GM12878 (cell line): ENCODE results near the gene SLC25A13. TPM values are rescaled to one million over a fixed set of nuclear protein-coding genes. Genes with fewer than 3 reads are reported as not detected.

Source experiments
- ATAC-seq: fragments of 200-7000 bp; cut with Tn5 transposase; 3 replicates; pipeline ENCODE4 v1.9.1; 2020; ENCODE audit warnings: mild to moderate bottlenecking, moderate library complexity
- BruUV-seq: library from RNA; stranded (reverse); fragments of 400-500 nt; replicated peaks from 2 replicates; lab custom pipeline; 2021; lab: Mats Ljungman, UMichigan
- CTCF ChIA-PET: fragments of 300-600 bp; sonication (Branson Sonifier 250); formaldehyde crosslinking; extraction: SDS; loops from one replicate; lab custom pipeline; 2021; ENCODE audit warnings: inconsistent platforms; lab: Yijun Ruan, JAX
- POLR2A ChIA-PET: fragments of 350-600 bp; formaldehyde crosslinking; extraction: SDS; loops from one replicate; lab custom pipeline; 2021; ENCODE audit warnings: inconsistent platforms; lab: Charles Lee
- RAD21 ChIA-PET: fragments of 300-600 bp; sonication (Branson Sonifier 250); formaldehyde crosslinking; loops from one replicate; lab custom pipeline; 2023; ENCODE audit warnings: antibody characterized with exemption; ENCODE audit not compliant: unreplicated experiment; lab: Charles Lee
- SMC1A ChIA-PET: fragments of 300-600 bp; sonication (Branson Sonifier 250); formaldehyde crosslinking; loops from one replicate; lab custom pipeline; 2023; ENCODE audit not compliant: unreplicated experiment, uncharacterized antibody; lab: Charles Lee
- DNase-seq: peaks from one replicate; pipeline ENCODE4 v3.0.0-alpha.2; 2011; ENCODE audit warnings: low read depth, low spot score
- FAIRE-seq: peaks from 3 replicates; lab custom pipeline; 2011; peaks lifted over from hg19 to GRCh38; lab: Jason Lieb, UNC
- H2AFZ ChIP-seq: 2 replicates; pipeline ENCODE4 v1.6.0; 2011; ENCODE audit warnings: low read depth, low read length, control low read depth; ENCODE audit not compliant: control insufficient read depth
- H3K27ac ChIP-seq: 2 replicates; pipeline ENCODE4 v1.5.1; 2011; ENCODE audit warnings: control low read depth; ENCODE audit not compliant: control insufficient read depth, insufficient read depth
- H3K27me3 ChIP-seq, 2 experiments: replicated peaks in 1 of 2; 2 replicates each; pipeline versions ENCODE4 v1.6.0 to v1.6.1; 2011; ENCODE audit warnings: low read length in 1 of 2; ENCODE audit not compliant: control insufficient read depth in 2 of 2, insufficient read depth in 2 of 2
- H3K36me3 ChIP-seq, 2 experiments: 2 replicates each; pipeline ENCODE4 v1.5.1; 2011; ENCODE audit warnings: low read length in 1 of 2; ENCODE audit not compliant: control insufficient read depth in 2 of 2, insufficient read depth in 2 of 2
- H3K4me1 ChIP-seq: 2 replicates; pipeline ENCODE4 v1.6.1; 2011; ENCODE audit warnings: mild to moderate bottlenecking, low read length, moderate library complexity, mixed read lengths; ENCODE audit not compliant: control insufficient read depth, insufficient read depth
- H3K4me2 ChIP-seq: 2 replicates; pipeline ENCODE4 v1.6.0; 2011; ENCODE audit warnings: control low read depth; ENCODE audit not compliant: control insufficient read depth, insufficient read depth
- H3K4me3 ChIP-seq: fragments of 200-600 bp; sonication (generic); 2 replicates; pipeline ENCODE4 v1.5.1; 2016
- H3K79me2 ChIP-seq: 2 replicates; pipeline ENCODE4 v1.6.0; 2011; ENCODE audit warnings: low read length; ENCODE audit not compliant: control insufficient read depth, insufficient read depth
- H3K9ac ChIP-seq: 2 replicates; pipeline ENCODE4 v1.8.0; 2011; ENCODE audit warnings: low read length, control low read depth, mixed read lengths; ENCODE audit not compliant: control insufficient read depth, insufficient read depth
- H3K9me3 ChIP-seq: replicated peaks from 3 replicates; pipeline ENCODE4 v1.5.1; 2011; ENCODE audit warnings: mild to moderate bottlenecking, low read length; ENCODE audit not compliant: control insufficient read depth, insufficient read depth
- H4K20me1 ChIP-seq: 2 replicates; pipeline ENCODE4 v1.6.0; 2011; ENCODE audit not compliant: control insufficient read depth, insufficient read depth
- CBX5 ChIP-seq: sonication (generic); IDR thresholded peaks from 2 replicates; pipeline ENCODE4 v1.6.1; 2016; ENCODE audit warnings: low read depth, moderate library complexity, mild to moderate bottlenecking, inconsistent platforms
- HCFC1 ChIP-seq: fragments of 150-350 bp; IDR thresholded peaks from 2 replicates; pipeline ENCODE4 v1.6.1; 2014; ENCODE audit warnings: low read length
- HDAC2 ChIP-seq: fragments of 200-600 bp; sonication (generic); IDR thresholded peaks from 2 replicates; pipeline ENCODE4 v1.6.1; 2017
- IKZF1 ChIP-seq: fragments of 450-650 bp; conservative IDR thresholded peaks from 2 replicates; pipeline ENCODE4 v1.6.1; 2017; ENCODE audit warnings: antibody characterized with exemption, mild to moderate bottlenecking
- KDM1A ChIP-seq: fragments of 200-600 bp; sonication (generic); IDR thresholded peaks from 2 replicates; pipeline ENCODE4 v1.6.1; 2016; ENCODE audit warnings: borderline replicate concordance
- NR2F1 ChIP-seq: fragments of 450-650 bp; conservative IDR thresholded peaks from 2 replicates; pipeline ENCODE4 v1.6.1; 2017; ENCODE audit warnings: mild to moderate bottlenecking
- SRF ChIP-seq, 2 experiments: IDR thresholded peaks; 2 replicates each; pipeline ENCODE4 v1.6.1; 2011; ENCODE audit warnings: low read depth in 2 of 2, low read length in 2 of 2, mild to moderate bottlenecking in 1 of 2, moderate library complexity in 1 of 2
- ZNF622 ChIP-seq: fragments of 450-650 bp; IDR thresholded peaks from 2 replicates; pipeline ENCODE4 v1.6.1; 2017; ENCODE audit warnings: mild to moderate bottlenecking, inconsistent platforms
- WGBS: methylation state at CpG from one replicate; pipeline ENCODE4 v1.1.6; 2016; ENCODE audit warnings: low lambda C conversion rate; ENCODE audit not compliant: insufficient replicate concordance, insufficient coverage; ENCODE audit errors: missing lambda C conversion rate; 5-methylcytosine and 5-hydroxymethylcytosine counted together
- in situ Hi-C: fragments of 300-500 bp; cut with MboI; formaldehyde crosslinking; loops from 9 replicates; pipeline ENCODE4 v1.14.3; 2018; ENCODE audit warnings: mixed read lengths
- intact Hi-C: fragments of 100-400 bp; cut with micrococcal nuclease; formaldehyde crosslinking; loops from one replicate; pipeline ENCODE4 v1.14.2; 2022; ENCODE audit not compliant: unreplicated experiment
- polyA plus RNA-seq, 11 experiments: library from polyadenylated mRNA; depleted of rRNA in 4 of 11; unstranded in 6 of 11; stranded (reverse) in 5 of 11; fragments of >200 nt; fragmentation: Nextera tagmentation in 4 of 11; fragmentation: Illumina TruSeq in 1 of 11; extraction: Ambion mirVana in 4 of 11; extraction: Trizol in 1 of 11; gene quantifications; 1 replicate in 1 of 11; 2 replicates in 10 of 11; pipeline versions ENCODE4 v1.2.1 to v1.2.3, GENCODE V29; 2011 to 2016; ENCODE audit warnings: inconsistent platforms in 2 of 11, missing spikeins in 2 of 11, low read depth in 1 of 11
- total RNA-seq, 4 experiments: library from RNA; depleted of rRNA in 3 of 4; stranded (reverse); fragments of >200 nt in 3 of 4; fragmentation: Illumina TruSeq in 1 of 4; extraction: Trizol in 1 of 4; gene quantifications; 2 replicates each; pipeline versions ENCODE4 v1.2.1 to v1.2.3, GENCODE V29; 2013 to 2021
- TF ChIP-seq, protein P1 (sequence below): IDR thresholded peaks from 2 replicates; pipeline ENCODE4 v1.6.1; 2011; ENCODE audit warnings: low read depth, low read length, improper control_type of control experiment, borderline replicate concordance
- TF ChIP-seq, protein P2 (sequence below): IDR thresholded peaks from 2 replicates; pipeline ENCODE4 v1.6.1; 2012; ENCODE audit warnings: low read depth, low read length, improper control_type of control experiment
- TF ChIP-seq, protein P3 (sequence below): fragments of 450-650 bp; conservative IDR thresholded peaks from 2 replicates; pipeline ENCODE4 v1.6.1; 2017; ENCODE audit warnings: mild to moderate bottlenecking, moderate library complexity

Gene SLC25A13
- total and polyA plus RNA-seq, 10 of the 15 experiments (the other 5 are each of a cell fraction or from before 2014, with no cell fraction given), result 7.0 to 24.7 (median 18.6) TPM

DNA sequence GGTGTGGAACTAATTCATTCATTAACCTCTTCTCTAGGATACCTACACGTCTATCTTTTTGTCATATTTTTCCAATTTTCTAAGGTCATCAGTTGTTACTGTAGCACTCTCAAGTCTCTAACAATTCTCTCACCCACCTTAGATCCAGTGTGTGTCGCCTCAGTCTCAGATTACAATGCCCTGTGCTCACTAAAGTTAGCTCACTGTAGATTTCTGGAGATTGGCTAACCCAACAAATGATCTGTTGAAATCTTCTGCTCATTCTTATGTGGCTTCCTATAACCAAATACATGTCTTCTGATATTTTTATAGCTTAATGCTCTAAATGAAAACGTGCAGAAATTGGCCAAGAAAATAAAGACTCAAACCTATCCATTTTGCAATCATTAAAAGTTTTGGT is 142.6 kb downstream of the SLC25A13 start:
- ChIA-PET SMC1A (interaction anchor here (1.3 kb wide), 1 partner anchor 9 kb away, joined by 3 read pairs; no protein-coding TSS in a partner anchor), CTCF (no interaction called here), POLR2A (no interaction called here), RAD21 (no interaction called here)
- DNase-seq (no peak), ATAC-seq (no peak), FAIRE-seq (no peak)
- no peak for TF ChIP-seq NR2F1
- no peak for TF ChIP-seq HDAC2
- TF ChIP-seq, protein P1, sequence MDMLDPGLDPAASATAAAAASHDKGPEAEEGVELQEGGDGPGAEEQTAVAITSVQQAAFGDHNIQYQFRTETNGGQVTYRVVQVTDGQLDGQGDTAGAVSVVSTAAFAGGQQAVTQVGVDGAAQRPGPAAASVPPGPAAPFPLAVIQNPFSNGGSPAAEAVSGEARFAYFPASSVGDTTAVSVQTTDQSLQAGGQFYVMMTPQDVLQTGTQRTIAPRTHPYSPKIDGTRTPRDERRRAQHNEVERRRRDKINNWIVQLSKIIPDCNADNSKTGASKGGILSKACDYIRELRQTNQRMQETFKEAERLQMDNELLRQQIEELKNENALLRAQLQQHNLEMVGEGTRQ, result no peak
- TF ChIP-seq, protein P2, sequence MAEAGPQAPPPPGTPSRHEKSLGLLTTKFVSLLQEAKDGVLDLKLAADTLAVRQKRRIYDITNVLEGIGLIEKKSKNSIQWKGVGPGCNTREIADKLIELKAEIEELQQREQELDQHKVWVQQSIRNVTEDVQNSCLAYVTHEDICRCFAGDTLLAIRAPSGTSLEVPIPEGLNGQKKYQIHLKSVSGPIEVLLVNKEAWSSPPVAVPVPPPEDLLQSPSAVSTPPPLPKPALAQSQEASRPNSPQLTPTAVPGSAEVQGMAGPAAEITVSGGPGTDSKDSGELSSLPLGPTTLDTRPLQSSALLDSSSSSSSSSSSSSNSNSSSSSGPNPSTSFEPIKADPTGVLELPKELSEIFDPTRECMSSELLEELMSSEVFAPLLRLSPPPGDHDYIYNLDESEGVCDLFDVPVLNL, result no peak
- TF ChIP-seq ZNF622, result no peak
- Histone ChIP-seq H3K36me3 (peaks cover 0 to 9% of the 10 kb centered on the region in 2 experiments; a peak in 2 of 4 replicates), H2AFZ (no peak overlapping the region), H3K9me3 (no peaks in the 10 kb centered on the region), H3K4me1 (no peaks in the 10 kb centered on the region), H3K27ac (no peak overlapping the region), H3K4me3 (no peak overlapping the region), H4K20me1 (no peaks in the 10 kb centered on the region), H3K79me2 (no peaks in the 10 kb centered on the region), H3K9ac (no peak overlapping the region), H3K4me2 (no peak overlapping the region), H3K27me3 (no peaks in the 10 kb centered on the region)
- intact Hi-C loops, result no loop called here
- 77% methylated on average over 3 of the region's 3 CpGs for WGBS
- no TSS peak for BruUV-seq
- in situ Hi-C loops, result no loop called here

DNA sequence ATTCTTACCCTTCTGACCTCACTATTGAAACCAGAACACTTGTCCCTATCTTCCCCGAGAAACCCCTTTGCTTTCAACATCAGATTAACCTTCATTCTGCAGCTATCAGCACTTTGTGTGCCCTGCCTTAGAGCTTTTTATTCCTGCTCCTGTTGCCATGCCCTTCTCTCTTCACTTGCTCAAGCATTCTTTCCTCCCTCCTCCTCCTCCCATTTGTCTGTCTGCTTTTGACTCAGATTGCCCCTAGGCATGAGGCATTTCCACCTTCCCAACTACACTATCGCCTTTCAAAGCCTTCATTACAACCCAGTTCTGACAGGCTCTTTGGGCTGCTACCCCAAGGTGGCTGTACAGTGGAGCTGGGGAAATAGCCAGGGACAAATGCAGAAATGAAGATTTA is 143.3 kb downstream of the SLC25A13 start:
- intact Hi-C loops, result no loop called here
- SMC1A ChIA-PET, result interaction anchor here (1.3 kb wide), 1 partner anchor 8 kb away, joined by 3 read pairs; no protein-coding TSS in a partner anchor
- no TSS peak for BruUV-seq
- Histone ChIP-seq H3K27me3 (no peaks in the 10 kb centered on the region), H3K4me3 (no peak overlapping the region), H3K9me3 (no peaks in the 10 kb centered on the region), H3K27ac (no peak overlapping the region), H2AFZ (no peak overlapping the region), H4K20me1 (no peaks in the 10 kb centered on the region), H3K79me2 (no peaks in the 10 kb centered on the region), H3K36me3 (peaks cover 0 to 2% of the 10 kb centered on the region in 2 experiments; a peak in 3 of 4 replicates), H3K9ac (no peak overlapping the region), H3K4me1 (no peaks in the 10 kb centered on the region), H3K4me2 (no peak overlapping the region)
- RAD21 ChIA-PET, result interaction anchor here (0.6 kb wide), 1 partner anchor 103 kb away, joined by 4 read pairs; no protein-coding TSS in a partner anchor
- POLR2A ChIA-PET, result no interaction called here
- CTCF ChIA-PET, result no interaction called here
- no peak for ATAC-seq
- DNase-seq, result no peak
- FAIRE-seq, result no peak
- in situ Hi-C loops, result no loop called here
- 100% methylated on average over 2 of the region's 2 CpGs for WGBS
- no peak for TF ChIP-seq HCFC1
- TF ChIP-seq IKZF1, result no peak
- no peak for TF ChIP-seq SRF (IDR thresholded peaks at IDR 0.05; ENCODE audit: low read depth in 2 of 2, low read length in 2 of 2)
- TF ChIP-seq KDM1A, result no peak
- TF ChIP-seq, protein P3, sequence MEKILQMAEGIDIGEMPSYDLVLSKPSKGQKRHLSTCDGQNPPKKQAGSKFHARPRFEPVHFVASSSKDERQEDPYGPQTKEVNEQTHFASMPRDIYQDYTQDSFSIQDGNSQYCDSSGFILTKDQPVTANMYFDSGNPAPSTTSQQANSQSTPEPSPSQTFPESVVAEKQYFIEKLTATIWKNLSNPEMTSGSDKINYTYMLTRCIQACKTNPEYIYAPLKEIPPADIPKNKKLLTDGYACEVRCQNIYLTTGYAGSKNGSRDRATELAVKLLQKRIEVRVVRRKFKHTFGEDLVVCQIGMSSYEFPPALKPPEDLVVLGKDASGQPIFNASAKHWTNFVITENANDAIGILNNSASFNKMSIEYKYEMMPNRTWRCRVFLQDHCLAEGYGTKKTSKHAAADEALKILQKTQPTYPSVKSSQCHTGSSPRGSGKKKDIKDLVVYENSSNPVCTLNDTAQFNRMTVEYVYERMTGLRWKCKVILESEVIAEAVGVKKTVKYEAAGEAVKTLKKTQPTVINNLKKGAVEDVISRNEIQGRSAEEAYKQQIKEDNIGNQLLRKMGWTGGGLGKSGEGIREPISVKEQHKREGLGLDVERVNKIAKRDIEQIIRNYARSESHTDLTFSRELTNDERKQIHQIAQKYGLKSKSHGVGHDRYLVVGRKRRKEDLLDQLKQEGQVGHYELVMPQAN, result no peak
- no peak for TF ChIP-seq CBX5
